ENCODE data around the gene RFESD.

The RFESD gene

DNA sequence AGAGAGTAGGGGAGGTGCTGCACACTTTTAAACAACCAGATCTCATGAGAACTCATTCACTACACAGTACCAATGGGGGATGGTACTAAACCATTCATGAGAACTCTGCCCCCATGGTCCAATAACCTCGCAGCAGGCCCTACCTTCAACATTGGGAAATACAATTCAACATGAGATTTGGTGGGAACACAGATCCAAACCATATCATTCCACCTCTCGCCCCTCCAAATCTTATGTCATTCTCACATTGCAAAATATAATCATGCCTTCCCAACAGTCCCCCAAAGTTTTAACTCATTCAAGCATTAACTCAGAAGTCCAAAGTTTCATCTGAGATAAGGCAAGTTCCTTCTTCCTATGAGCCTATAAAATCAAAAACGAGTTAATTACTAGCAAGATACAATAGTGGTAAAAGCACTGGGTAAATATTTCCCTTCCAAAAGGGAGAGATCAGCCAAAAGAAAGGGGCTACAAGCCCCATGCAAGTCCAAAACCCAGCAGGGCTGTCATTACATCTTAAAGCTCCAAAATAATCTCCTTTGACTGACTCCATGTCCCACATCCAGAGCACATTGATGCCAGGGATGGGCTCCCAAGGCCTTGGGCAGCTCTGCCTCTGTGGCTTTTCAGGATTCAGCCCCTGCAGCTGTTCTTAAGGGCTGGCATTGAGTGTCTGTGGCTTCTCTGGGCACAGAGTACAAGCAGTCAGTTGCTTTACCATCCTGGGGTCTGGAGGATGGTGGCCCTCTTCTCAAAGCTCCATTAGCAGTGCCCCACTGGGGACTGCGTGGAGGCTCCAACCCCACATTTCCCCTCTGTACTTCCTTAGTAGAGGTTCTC lies 18.4 kb upstream of the RFESD start:
- in situ Hi-C loops (cut with HindIII; ENCODE audit: low sequenced_read_pairs), result loop anchor here (25.0 kb wide), 1 partner anchor 709 kb away; no protein-coding TSS in a partner anchor

DNA sequence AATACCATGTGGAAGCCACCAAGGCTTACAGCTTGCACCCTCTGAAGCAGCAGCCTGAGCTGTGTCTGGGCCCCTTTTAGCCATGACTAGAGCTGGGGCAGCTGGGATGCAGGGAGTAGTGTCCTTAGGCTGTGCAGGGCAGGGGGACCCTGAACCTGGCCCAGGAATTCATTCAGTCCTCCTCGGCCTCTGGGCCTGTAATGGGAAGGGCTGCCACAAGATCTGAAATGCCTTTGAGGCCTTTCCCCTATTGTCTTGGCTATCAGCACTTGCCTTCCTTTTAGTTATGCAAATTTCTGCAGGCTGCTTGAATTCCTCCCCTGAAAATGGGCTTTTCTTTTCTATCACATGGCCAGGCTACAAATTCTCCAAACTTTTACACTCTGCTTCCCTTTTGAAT lies 17.6 kb upstream of the RFESD start:
- in situ Hi-C loops (cut with HindIII; ENCODE audit: low sequenced_read_pairs), result loop anchor here (25.0 kb wide), 1 partner anchor 708 kb away; no protein-coding TSS in a partner anchor

DNA sequence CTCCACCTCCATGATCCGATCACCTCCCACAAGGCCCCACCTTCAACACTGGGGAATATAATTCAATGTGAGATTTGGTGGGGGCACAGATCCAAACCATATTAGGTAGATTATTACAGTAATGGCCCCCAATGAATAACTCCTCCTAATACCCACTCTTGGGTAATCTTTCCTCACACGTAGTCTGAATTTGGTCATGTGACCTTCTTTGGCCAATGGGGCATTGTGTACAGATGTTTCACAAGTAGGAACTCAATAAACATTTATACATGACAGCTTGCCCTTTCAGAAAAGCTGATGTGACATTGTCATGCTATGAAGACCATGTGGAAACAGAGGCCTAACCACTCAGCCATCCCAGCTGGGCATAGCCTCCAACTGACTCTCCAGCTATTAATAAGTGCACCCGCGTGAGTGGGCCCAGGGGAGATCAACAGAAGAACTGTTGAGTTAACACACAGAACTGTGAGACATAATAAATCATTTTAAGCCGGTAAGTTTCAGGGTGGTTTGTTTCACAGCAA lies 16.1 kb upstream of the RFESD start:
- in situ Hi-C loops (cut with HindIII; ENCODE audit: low sequenced_read_pairs), result loop anchor here (25.0 kb wide), 1 partner anchor 707 kb away; no protein-coding TSS in a partner anchor

DNA sequence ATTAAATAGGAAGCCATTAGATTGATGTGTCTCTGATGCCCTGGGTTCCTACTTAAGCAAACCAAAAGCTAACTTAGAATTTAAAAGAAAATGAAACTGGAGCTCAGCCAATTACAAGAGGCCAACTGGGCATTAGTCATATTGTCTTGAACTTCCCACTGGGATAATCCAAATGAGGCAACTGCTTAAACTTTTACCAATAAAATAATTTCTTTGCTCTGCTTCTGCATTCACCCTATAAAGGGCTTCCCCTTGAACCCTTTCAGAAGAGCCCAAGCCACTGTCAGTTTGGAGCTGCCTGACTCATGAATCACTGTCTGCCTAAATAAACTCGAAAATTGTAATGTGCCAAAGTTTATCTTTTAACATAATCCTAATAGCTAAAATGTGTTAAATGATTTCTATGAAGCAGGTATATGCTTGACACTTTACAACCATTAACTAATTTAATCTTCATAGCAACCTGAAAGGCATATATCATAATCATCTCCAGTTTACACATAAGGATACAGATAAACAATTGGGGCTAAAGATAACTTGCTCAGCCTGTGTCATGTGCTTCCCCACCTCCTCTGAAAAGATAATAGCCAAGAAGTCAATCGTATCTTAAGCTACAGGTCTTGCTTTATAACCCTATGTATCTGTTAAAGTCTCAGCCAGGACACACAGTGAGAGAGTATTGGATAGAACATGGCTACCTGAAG lies 15.2 kb upstream of the RFESD start:
- in situ Hi-C loops (cut with HindIII; ENCODE audit: low sequenced_read_pairs), result loop anchor here (25.0 kb wide), 1 partner anchor 706 kb away; no protein-coding TSS in a partner anchor

DNA sequence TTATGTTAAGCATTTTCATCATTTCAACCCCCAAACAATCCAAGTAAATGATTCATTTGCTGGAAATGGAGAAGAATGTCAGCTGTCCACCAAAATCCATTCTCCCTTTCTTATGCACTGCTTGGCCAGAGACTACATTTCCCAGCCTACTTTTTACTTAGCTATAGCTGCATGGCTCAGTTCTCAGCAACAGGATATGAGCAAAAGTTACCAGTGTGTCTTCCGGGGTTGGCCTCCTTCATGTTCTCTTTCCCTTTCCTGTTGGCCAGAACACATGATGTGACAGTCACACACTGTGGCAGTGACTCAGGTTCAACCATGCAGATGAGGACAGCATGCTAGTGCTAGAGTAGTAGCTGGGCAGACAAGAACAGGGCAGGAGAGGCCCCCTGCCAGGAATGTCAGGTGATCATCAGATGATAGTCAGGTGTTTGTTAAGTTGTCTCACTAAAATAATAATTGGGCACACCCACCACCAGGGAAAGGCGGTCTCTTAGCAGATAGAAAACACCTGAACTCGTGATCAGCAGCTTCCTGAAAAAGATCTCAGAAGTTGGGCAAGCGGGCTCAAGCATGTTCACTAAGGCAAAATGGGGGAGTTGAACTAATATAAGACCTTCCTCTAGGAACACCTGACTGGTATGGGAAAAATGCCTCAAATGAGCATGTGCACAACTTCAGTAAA lies 14.4 kb upstream of the RFESD start:
- in situ Hi-C loops (cut with HindIII; ENCODE audit: low sequenced_read_pairs), result loop anchor here (25.0 kb wide), 1 partner anchor 705 kb away; no protein-coding TSS in a partner anchor

DNA sequence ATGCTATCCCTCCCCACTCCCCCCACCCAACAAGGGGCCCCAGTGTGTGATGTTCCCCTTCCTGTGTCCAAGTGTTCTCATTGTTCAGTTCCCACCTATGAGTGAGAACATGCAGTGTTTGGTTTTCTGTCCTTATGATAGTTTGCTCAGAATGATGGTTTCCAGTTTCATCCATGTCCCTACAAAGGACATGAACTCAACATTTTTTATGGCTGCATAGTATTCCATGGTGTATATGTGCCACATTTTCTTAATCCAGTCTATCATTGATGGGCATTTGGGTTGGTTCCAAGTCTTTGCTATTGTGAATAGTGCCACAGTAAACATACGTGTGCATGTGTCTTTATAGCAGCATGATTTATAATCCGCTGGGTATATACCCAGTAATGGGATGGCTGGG lies 13.6 kb upstream of the RFESD start:
- in situ Hi-C loops (cut with HindIII; ENCODE audit: low sequenced_read_pairs), result loop anchor here (25.0 kb wide), 1 partner anchor 704 kb away; no protein-coding TSS in a partner anchor

DNA sequence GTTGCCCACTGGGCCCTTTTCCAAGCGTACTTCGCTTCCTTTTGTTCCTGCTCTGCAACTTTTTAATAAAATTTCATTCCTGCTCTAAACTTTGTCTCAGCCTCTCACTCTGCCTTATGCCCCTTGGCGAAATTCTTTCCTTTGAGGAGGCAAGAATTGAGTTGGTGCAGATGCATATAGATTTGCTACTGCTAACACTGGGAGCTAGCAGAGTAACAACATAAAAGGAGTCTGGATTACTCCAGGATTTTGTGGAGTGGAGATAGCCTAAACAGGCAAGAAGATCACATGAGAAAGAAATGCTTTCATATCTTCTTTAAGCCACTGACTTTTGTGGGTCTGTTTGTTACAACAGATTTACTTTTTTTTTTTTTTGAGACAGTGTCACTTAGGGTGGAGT lies 12.9 kb upstream of the RFESD start:
- in situ Hi-C loops (cut with HindIII; ENCODE audit: low sequenced_read_pairs), result loop anchor here (25.0 kb wide), 1 partner anchor 704 kb away; no protein-coding TSS in a partner anchor

DNA sequence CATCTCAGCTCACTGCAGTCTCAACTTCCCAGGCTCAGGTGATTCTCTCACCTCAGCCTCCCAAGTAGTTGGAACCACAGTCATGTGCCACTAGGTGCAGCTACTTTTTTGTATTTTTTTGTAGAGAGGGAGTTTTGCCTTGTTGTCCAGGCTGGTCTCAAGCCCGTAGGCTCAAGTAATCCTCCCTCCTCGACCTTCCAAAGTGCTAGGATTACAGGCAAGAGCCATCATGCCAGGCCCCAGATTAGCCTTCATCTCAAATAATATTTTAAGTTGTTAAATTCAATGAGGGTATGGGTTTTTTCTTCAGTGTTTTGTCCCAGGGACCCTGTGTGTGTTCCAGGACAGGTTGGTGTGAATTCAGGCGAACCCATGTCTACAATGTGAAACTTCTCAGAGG lies 12.5 kb upstream of the RFESD start:
- in situ Hi-C loops (cut with HindIII; ENCODE audit: low sequenced_read_pairs), result loop anchor here (25.0 kb wide), 1 partner anchor 703 kb away; no protein-coding TSS in a partner anchor

DNA sequence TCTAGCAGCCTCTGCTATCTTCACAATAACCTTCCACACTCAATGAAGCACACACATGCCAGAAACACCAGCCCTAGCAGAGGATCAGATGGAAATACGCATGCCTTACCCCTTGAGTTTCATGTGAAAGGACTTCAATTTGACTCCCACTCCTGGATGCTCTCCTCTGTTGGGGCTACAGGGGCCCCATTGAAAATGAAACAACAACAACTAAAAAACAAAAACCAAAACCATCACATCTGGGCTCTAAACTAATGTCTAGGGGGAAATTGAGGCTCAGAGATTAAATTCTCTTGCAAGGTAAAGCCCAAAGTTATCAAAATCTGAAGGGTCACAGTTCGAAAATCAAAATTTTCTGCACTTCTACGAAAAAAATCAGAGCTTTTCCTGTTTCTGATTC lies 7.9 kb upstream of the RFESD start:
- in situ Hi-C loops (cut with HindIII; ENCODE audit: low sequenced_read_pairs), result loop anchor here (25.0 kb wide), 1 partner anchor 699 kb away; no protein-coding TSS in a partner anchor

DNA sequence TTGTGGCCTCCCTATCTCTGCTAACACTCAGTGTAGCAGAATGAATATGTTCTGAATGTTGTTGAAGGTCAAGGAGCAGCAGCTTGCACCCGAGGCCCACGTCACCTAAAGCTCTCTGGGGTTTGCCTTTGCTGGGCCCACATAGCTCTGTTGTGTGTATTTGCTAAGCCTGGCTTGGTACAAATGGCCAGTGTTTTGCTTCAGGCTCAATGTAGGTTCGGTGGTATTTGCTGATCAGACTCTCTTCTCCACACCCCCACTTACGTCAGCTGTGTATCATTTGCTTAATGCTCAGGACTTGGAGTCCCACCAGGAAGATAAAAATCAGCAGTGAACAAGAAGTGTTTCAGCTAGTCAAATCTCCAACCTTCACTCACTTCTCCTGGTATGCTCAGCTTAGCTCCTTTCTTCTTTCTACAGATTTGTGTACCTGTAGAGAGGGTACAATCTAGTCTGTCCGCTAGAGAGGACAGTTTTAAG lies 4.8 kb upstream of the RFESD start:
- in situ Hi-C loops (cut with HindIII; ENCODE audit: low sequenced_read_pairs), result loop anchor here (25.0 kb wide), 1 partner anchor 696 kb away; no protein-coding TSS in a partner anchor

DNA sequence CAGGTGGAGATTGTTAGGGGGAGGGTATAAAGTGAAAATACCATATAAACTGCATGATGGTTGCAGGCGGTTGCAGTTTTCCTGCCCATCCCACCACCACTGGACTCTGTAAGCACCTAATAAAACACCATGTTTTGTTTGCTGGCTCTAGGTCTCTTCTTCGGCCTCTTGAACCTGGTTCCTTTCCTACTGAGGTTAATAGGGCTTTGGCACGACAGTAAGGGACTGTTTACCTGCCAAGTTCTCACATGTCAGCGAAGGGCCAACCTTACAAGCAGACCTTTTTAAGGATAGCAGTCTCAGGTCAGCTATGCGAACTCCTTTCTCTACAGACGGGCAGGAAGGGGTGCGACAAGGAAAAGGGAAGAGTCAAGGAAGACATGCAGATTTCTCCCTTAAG lies 3.4 kb upstream of the RFESD start:
- in situ Hi-C loops (cut with HindIII; ENCODE audit: low sequenced_read_pairs), result loop anchor here (25.0 kb wide), 1 partner anchor 694 kb away; no protein-coding TSS in a partner anchor

DNA sequence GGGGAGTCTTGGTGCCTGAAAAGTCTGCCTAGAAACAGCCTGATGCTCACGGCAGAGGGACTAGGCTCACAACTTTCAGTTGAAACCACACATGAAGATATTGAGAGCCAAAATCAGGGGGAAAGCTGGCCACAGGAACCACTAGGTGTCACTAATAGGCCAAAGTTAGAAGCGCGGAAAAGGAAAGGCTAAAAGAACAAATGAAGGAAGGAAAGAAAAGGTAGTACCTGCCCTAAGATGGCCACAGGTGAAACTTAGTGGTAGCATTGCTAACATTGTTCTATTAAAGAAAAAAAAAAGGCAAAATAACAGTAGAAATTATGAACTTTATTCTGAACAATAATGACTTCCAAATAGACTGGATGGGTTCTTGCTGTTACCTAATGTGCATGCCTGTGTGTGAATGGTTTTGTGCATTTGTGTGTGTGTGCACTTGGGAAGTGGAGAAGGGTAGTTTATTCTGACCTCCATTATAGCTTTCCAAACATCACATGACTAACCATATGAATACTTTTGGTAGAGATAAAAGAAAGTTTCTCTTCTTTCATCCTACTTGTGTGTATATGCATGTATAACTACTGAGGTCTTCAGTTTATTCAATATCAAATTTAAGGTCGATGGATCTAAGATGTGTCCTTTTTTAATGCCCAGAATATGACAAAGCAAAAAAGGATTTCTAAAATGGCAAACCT lies 2.1 kb upstream of the RFESD start:
- in situ Hi-C loops (cut with HindIII; ENCODE audit: low sequenced_read_pairs), result loop anchor here (25.0 kb wide), 1 partner anchor 693 kb away; no protein-coding TSS in a partner anchor

DNA sequence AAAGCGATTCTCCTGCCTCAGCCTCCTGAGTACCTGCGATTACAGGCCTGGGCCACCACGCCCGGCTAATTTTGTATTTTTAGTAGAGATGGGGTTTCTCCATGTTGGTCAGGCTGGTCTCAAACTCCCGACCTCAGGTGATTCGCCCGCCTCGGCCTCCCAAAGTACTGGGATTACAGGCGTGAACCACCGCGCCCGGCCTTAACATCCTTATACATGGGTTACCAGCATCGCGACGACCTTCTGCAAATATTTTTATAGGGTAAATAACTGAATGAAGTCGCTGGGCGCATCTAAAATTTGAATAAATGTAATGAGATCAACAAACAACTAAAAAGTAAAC lies 380 bp upstream of the RFESD start:
- in situ Hi-C loops (cut with HindIII; ENCODE audit: low sequenced_read_pairs), result loop anchor here (25.0 kb wide), 1 partner anchor 691 kb away; no protein-coding TSS in a partner anchor

DNA sequence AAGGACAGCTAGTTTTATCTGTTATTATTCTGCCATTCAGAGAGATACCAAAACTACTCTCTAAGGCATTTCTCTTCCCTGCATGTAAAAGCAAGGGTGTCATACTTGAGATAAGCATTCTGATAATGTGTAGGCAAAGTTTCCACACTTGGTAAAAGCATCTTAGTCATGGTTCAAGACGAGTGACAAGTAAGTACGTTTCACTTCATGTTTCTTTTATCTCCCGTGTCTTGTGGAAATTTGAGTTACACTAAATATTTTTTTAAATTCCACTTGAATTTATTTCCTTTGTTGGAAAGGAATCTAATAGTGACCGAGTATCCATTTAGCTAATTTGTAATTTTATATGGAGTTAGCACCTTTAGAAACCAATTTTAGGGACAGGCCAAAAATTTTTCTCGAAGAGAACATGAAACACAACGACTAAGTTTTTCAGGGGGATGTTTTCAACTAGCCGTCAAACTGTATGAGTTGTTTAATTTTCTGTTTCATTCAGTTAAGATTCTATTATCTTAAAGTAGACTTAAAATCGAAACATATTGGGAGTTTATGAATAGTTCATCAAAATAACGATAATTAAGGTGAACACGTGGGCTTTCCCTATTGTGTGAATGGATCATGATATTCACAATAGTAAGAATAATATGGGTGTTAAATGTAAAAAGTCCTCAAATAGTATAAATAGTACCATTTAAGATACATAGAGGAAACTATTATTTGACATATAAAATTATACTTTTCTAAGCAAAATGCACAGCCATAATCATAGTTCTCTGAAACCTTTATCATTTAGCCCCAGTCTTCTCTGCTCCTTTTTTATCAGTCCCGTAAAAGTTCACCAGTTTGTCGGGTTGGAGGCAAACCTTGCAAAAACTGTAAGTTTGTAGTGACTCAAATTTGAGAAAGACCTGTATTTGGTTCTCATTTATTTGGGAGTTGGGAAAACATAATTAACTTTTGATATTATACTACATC lies 1.6 kb downstream of the RFESD start:
- in situ Hi-C loops (cut with HindIII; ENCODE audit: low sequenced_read_pairs), result loop anchor here (25.0 kb wide), 1 partner anchor 689 kb away; no protein-coding TSS in a partner anchor

DNA sequence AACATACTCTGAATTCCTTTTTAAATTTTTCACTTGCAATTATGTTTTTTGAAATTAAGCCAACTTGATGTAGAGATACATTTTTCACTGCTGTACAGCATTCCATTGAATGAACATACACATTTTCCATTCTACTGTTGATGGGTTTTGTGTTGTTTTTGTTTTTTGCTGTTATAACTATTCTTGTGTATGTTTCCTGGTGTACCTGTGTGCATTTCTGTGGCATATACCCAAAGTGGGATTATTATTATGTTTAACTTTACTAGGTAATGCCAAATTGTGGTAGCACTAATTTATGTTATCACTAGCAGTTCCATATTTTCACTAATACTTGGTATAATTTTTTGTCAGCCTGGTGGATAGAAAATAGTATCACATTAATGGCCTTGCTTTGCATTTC lies 2.7 kb downstream of the RFESD start:
- in situ Hi-C loops (cut with HindIII; ENCODE audit: low sequenced_read_pairs), result loop anchor here (25.0 kb wide), 1 partner anchor 688 kb away; no protein-coding TSS in a partner anchor

DNA sequence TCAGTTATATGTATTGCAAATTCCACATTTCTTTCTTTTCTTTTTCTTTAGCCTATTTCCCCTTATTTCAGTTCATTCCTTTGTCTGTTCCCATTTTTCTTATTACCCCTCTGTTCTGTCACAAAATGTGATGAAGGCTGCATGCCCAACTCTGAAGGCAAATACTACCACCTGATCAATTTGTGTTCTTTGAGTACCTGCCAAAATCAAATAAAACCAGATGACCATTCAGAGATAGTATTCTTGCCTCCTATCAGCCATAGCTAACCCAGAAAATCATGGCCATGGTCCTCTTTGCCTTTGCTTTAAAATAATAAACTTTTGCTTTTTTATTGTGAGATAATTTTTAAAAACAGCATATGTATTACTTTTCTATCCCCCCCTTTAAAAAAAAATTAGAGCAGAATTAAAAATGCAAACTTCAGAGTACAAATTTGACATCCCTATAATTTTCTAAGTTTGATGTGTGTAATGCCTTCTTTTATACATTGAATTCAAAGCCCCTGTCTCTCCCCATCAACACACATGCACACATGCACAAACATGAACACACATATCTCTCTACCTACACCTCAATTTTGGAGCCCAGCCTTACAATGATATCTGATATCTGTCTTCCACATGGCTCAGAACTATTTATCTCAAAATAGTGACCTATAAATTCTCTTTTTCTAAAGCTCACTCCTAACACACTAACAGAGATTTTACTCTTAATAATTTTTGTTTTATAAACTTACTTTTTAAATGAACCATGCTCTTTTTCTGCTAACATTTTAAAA lies 3.5 kb downstream of the RFESD start:
- in situ Hi-C loops (cut with HindIII; ENCODE audit: low sequenced_read_pairs), result loop anchor here (25.0 kb wide), 1 partner anchor 687 kb away; no protein-coding TSS in a partner anchor

DNA sequence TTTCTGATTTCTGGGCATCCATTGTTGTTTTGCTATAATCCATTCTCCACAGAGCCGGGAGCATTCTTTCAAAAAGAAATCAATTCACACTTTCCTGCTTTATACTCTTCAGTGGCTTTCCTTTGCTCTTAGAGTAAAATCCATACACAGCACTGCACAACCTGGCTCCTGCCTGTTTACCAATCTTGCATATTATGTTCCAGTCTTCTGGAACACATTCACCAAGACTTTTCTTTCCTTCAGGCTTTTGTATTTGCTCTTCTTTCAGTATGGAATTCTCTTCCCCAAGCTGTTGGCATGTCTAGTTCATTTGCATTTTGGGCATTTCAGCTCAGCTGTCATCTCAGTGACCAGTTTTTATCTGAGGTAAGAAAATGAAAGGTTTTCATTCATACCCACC lies 6.3 kb downstream of the RFESD start:
- in situ Hi-C loops (cut with HindIII; ENCODE audit: low sequenced_read_pairs), result no loop called here

DNA sequence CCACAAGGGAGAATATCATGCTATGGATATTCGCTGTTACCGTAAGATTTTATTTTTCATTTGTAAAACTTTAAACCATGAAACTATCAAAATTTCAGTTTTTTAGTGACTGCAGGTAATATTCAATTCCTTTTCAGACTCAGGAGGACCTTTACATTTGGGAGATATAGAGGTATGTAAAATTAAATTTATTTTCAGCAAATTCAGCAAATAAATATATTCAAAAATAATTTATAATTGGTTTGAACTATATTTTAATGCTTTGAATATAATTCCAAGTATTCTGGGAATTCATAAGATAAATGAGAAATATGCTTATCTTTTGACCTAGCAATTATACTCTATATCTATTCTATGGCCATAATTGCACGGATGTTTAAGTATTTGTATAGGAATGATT lies 7.6 kb downstream of the RFESD start:
- in situ Hi-C loops (cut with HindIII; ENCODE audit: low sequenced_read_pairs), result no loop called here
